IPS-NIHi7 (cell line): ENCODE data around the gene SPACA5.
"Not testable (repeated sequence)": the region's sequence is repeated elsewhere in the genome, so short reads cannot be mapped to it uniquely, and the experiment has no call there.

Source experiments
- DNase-seq: peaks from one replicate; pipeline ENCODE4 v3.0.0; 2012; ENCODE audit warnings: mixed read lengths; ENCODE audit errors: extremely low spot score

SPACA5 gene

DNA sequence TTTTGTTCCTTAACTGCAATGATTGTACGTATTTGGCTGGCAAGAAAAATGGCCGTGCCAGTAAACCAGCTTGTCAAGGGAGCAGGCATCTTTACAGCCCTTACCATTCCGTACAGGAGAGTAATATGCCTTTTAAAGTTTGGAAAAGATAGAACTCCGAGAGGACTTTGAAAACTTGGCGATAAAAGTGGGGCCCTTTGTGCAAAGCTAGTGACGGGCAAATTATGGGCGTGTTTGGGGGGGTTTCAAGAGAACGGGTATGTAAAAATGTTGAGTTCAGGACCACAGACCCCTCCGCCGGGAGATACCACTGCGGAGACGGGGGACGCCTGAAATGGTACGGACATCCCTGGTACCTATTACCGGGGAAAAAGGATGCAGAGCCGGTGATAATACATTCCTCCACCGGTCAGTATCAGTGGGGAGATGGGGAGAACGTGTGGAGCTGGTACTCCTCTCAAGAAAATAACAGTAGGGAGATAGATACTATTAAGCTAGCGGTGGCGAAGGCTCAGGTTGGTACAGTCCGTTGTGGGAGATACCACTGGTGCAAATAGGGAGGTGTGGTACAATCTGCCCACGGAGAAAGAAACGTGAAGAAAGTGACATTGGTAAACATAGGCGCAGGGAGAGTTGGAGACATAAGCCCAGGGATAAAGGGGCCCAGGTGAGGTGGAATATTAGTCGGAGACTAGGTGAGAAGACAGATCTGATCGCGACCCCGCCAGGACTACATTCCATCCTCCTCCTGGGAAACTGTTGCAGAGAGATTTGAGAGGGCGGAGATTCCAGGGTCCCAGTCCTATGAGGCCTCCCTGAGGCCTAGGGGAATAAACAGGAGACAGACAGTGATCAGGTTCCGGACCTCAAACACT, 14.5 kb downstream of the SPACA5 start:
- peak; percentile 55 for DNase-seq

DNA sequence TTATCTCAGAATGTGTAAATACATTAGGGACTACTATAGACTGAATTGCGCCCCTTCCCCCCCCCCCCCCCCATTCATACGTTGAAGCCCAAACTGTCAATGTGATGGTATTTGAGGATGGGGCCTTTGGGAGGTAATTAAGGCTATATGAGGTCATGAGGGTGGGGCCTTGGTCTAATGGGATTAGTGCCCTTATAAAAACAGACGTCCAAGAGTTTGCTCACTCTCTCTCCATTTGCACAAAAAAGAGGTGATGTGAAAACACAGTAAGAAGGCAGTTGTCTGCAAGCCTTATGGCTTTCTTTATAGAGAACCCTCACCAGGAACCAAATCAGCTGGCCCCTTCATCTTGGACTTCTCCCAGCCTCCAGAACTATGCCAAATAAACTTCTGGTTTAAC, 15.3 kb downstream of the SPACA5 start:
- DNase-seq = no peak

DNA sequence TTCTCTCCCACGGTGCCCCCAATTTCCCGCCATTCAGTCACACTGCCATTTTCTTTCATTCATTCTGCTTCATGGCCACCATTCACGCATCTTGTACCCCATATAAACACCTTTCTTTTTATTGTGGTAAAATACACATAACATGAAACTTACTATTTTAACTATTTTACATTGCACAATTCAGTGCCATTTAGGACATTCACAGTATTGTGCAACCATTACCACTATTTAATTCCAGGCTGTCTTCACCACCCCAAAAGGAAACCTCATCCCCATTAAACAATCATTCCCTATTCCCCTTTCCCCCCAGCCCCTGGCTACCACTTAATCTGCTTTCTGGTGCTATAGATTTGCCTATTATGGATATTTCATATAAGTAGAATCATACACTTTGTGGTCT, 15.9 kb downstream of the SPACA5 start:
- no peak for DNase-seq

DNA sequence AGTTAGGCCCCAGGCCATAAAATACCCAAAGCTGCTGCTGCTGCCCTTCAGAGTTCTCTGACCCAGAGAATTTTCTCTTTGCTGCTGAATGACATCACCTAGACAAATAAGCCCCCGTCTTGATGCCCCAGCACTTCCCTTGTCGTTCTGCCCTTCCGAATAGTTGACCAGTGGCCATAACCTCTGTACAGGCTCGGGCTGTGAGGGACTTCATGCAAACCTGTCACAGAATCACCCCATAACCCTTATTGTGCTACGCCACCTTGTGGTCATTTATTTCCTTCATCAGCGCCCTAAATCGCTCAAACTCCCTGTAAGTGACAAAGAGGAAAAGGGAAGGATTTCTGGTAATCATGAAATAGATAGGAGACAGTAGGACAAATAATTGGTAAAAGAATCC, 18.8 kb downstream of the SPACA5 start:
- DNase-seq = peak; percentile 32

DNA sequence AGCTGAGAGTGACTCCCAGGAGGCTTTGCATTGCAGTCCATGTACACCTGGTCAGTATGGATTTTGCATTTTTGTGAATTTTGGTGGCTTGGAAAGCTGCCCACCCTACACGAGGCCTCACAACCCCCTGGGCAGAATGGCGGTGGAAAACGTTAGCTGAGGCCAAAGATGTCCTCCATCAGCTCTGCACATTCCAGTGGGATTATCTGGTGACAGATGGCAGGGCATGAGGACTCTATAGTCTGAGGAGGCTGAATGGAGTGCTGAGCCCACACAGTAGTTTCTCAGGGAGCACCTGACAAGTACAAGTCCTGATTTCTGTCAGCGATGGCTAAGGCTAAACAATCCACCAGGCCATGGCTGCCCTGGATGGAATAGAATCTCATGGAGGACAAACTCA, 20.8 kb downstream of the SPACA5 start:
- not testable (repeated sequence) for DNase-seq

DNA sequence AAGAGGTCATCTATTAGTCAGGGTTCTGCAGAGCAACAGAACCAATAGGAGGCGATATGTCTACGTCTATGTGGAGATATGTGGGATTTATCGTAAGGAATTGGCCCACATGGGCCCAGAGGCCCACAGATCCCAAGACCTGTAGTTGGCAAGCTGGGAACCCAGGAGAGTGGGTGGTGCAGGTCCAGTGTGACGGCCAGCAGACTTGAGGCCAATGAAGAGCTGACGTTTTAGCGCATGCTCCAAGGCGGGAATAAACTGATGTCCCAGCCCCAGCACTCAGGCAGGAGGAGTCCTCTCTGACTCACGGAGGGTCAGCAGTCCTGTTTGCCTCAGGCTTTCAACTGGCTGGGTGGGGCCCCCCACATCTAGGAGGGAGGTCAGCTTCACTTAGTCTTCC, 21.3 kb downstream of the SPACA5 start:
- no peak for DNase-seq

DNA sequence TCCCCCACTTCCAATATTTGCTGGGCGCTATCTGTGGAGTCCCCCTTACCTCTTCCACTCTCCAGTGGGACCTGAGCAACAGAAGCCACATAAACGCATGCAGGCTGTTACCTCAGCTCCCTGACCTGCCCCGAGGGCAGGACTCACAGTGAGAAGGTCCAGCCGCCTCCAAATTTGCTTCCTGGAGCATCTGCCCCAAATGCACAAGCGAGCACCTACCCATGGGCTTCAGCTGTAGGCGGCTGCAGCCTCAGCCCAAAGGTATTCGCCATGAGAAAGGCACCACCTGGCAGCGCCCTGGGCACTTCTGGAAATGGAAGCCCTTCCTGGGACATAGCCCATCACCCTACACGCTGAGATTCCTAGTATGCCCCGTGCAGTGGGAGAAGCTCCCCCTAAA, 23.4 kb downstream of the SPACA5 start:
- DNase-seq = no peak

DNA sequence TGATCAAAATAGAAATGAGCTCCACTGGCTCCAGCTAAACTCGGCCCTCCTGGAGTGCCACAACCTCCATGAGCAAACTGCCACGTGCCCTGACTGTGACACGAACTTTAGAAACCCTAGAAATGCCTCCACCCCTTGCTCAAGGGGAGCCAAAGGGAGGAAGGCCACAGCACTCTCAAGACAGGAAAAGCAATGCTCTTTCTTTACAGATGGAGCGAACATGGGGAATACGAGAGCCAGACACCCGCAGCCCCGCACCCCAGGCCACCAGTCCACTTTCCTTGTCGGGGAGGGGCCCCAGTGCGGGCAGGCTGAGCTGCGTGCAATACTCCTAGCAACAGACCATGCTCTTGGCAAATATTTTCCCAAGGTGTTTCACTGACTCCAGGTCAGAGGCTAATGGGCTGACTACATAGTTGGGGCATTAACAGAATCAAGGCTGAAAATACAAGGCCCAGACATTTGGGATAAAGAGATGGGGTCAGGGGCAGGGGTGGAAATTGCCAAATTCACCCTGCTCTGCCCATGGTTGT, 23.9 kb downstream of the SPACA5 start:
- not testable (repeated sequence) for DNase-seq

DNA sequence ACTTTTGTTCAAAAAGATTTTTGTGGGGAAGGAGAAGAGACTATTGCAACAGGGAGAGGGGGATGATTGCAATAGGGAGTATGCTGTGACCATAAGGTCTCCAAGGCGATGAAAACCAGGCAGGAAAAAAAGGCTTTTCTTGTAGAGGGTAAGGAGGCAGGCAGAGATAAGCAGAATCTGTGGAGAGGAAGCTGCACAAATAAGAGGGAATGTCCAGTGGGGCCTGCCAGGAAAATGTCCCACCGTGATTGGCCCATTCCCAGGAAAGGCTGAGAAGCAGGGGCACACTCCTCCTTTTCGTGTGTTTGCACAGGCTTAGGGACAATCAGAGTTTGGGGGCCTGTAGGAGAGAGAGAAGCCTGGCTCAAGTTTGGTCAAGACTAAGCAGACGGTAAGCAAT, 29.1 kb downstream of the SPACA5 start:
- DNase-seq = no peak

DNA sequence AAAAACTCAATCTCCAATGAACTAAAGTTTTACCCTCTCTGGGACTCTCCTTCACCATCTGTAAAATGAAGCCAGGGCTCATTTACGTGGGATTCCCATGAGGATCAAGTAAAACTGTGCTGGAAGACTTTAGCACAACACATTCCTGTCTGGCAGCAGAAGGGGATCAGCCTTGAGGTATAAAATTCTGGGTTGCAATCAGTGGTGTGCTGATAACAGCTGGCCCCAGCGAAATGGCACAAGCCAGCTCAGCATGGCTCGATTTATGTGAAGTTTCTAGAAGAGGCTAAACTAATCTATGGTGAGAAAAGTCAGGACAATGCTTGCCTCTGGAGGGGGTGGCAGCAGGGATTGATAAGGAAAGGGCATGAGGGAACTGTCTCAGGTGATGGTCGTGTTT, 36.3 kb downstream of the SPACA5 start:
- no peak for DNase-seq

DNA sequence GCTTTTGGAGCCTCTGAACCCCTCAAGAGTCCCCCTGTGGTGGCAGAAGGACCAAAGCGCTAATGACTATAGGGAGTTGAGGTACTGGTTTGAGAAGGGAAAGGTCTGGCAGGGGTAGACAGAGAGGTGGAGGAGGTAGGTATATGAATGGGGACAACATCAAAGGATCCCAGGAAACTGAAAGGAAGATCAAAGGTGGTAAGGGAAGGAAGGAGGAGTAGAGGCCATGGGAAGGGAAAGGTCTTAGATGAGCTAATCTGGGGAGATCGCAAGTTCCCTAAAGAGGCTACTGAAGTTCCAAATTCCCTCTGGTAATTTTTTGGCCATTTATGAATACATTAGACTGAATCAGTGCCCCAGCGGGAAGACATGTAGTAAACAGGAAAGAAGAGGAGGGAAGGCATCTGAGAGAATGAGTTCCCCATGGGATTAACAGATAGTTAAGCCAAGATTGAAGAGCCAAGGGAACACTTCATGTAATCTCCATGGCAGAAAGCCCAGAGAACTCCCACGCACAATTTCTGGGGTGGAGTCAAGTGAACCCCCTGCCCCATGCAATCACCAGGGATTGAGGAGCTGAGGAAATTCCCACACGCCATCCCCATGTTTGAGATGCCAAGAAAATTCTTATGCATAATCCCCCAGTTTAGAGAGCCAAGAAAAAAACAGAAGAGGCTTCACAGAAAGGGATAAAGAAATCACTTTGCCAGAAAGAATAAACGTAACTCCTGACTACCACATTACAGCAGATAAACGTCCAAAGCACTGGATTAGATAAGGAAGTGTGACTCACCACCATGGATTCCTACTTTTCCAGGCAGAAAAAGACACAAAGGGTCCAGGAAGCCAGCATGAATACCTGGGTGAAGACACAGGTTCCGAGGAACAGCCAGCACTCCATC, 38.9 kb downstream of the SPACA5 start:
- DNase-seq = no peak

DNA sequence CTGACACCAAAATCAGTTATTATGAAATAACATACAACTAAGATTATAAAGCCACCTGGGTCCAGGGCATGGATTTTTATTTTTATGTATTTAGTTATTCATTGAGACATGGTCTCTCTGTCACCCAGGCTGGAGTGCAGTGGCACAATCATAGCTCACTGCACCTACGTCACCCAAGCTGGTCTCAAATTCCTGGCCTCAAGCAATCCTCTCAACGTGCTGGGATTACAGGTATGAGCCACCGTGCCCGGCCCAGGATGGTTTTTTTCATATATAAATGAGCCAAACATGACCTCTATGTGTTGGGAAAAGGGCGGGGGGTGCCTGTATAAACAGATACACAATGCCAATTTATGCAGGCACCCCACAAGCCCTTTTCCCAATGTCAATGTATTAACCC, 40.1 kb downstream of the SPACA5 start:
- no peak for DNase-seq

DNA sequence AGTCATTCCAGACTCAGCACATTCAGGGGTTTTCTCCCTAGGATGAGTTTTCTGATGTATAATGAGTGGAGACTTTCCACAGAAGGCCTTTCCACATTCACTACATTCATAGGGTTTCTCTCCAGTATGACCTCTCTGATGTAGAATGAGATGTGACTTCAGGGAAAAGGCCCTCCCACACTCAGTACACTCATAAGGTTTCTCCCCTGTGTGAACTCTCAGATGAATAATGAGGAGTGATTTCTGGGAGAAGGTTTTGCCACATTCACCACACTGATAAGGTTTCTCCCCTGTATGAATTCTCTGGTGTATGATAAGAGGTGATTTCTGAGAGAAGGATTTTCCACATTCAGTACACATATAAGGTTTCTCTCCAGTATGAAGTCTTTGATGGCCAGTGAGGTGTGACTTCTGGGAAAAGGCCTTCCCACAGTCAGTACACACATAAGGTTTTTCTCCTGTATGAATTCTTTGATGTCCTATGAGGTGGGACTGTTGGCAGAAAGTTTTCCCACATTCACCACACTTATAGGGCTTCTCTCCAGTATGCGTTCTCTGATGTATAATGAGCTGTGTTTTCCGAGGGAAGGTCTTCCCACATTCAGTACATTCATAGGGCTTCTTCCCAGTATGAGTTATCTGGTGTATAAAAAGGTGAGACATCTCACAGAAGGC, 52.0 kb downstream of the SPACA5 start:
- DNase-seq = no peak

DNA sequence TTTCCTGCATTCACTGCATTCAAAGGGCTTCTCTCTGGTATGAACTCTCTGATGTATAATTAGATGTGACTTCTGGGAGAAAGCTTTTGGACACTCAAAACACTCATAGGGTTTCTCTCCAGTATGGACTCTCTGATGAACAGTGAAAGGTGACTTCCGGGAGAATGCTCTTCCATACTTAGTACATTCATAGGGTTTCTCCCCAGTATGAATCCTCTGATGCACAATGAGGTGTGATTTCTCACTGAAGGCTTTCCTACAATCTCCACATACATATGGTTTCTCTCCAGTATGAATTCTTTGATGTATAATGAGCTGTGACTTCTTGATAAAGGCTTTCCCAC, 52.5 kb downstream of the SPACA5 start:
- no peak for DNase-seq
